Astrocyte of the hippocampus (primary cell): ENCODE data around the gene LHX4.

Experiments
- DNase-seq: peaks from one replicate; pipeline ENCODE4 v3.0.0; 2011; ENCODE audit warnings: low read depth, low spot score

Gene LHX4

GRCh38 chr1:180229483-180230415 is at the start of gene LHX4:
LHX4 (plus strand) TSS chr1:180230264; CDS start chr1:180230530, 266 bp downstream.
- peak; percentile 60 for DNase-seq

GRCh38 chr1:180181048-180181447 is 49.0 kb upstream of the LHX4 start:
- DNase-seq, result peak; percentile 29

DNA sequence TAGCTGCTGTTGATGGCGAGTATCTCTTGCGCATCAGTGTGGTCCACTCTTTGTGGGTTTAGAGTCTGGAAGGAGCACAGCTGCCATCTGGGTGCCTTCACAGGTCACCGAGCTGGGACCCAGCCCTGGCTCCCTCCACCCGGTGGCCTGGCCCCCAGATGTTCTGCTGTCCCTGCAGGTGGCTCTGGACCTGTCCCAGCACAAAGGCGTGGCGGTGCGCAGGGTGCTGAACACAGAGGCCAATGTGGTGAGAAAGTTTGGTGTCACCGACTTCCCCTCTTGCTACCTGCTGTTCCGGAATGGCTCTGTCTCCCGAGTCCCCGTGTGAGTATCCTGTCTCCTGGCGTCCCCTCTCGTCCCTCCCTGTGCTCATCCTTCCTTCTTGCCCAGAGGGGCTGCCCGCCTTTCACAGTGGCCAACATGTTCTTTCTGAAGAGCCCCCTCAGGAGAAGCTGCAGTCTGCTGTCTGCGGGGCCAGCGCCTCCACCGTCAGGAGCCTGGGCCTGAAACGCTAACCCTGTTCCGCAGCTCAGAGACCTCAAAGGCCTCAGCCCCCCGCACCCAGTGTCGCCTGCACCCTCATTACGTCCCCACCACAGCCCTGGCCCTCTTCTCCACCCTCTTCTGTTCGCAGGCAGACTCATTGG is 47.9 kb upstream of the LHX4 start:
- DNase-seq, result no peak

DNA sequence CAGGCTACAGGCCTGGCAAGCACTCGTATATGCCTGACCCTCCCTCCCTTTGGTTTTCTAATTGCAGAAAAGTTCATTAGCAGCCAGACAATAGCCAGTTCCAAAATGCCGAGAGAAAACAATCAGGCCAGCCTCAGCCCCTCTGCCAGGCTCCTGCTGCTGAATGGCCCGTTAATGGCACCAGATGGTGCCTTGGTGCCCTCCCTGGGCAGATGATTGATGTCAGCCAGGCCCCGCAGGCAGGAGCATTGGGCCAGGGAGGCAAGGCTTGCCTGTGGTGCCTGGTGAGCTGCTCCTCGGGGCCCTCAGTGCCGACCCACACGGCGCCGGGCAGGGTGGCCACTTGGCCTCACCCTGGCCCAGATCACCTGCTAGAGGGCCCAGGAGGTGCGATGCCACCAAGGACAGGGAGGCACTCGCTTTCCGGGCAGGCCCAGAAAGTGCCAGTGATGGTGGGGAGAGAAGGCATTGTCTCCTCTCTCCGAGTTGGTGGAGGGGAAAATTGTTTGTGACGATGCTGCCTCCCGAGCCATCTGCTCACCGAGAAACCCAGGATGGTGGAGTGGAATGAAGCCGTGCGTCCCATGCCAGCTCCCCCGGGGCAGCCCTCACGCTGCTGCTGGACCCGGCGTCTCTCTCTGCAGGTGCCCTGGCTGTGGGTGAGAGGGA is 47.3 kb upstream of the LHX4 start:
- no peak for DNase-seq

DNA sequence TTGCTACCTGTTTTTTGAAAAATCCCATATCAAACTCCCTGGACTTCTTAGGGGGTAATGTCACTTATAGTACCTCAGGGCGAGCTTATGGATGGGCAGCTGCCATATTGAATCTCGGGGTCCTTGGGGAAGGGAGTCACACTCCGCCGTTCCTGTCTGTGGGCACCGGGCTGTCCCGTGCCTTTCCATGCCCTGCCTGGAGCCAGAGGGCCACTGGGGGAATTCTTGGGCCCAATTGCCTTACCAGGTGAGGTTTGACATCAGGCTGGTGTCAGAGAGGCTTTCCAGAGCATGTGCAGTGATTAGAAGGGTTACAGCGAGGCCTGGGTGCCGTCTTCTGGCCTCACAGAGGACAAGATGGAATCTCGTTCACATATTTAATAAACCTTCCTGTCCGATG is 46.6 kb upstream of the LHX4 start:
- DNase-seq, result no peak

DNA sequence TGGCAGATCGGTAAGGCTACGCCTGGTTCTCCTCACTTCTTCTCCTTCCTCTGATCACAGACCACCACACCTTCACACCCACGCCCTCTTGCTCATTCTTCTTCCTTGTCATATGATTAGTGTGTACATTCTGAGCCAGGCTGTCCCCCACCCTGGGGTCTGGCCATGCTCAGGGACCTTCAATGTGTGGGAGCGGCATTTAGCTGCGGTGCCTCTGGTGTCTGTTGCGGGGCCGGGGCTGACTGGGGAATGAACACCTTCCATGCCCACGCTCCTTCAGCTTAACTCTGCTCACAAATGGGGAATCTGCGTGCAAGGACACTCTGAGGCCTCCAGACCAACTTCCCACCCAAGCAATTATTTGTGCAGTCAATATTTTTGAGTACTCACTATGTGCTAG is 46.0 kb upstream of the LHX4 start:
- DNase-seq, result no peak

DNA sequence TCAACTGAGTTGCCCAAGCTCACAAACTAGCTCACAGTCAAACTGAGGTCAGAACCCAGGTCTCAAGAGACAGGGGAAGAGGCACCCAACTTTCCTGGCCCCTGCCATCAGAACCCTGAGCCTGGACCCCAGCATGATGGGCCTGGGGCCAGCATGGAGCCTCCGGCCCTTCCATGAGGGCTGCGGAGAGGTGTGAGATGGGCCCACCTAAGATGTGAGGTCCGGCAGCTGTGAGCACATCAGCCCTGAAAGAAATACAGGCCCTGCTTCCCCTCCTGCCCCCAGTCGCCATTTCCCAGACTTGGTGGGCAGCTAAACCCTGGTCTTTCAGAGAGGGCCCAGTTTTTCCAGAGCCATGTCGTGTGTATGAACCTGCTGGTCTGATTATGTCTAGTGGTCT is 44.8 kb upstream of the LHX4 start:
- DNase-seq, result no peak

DNA sequence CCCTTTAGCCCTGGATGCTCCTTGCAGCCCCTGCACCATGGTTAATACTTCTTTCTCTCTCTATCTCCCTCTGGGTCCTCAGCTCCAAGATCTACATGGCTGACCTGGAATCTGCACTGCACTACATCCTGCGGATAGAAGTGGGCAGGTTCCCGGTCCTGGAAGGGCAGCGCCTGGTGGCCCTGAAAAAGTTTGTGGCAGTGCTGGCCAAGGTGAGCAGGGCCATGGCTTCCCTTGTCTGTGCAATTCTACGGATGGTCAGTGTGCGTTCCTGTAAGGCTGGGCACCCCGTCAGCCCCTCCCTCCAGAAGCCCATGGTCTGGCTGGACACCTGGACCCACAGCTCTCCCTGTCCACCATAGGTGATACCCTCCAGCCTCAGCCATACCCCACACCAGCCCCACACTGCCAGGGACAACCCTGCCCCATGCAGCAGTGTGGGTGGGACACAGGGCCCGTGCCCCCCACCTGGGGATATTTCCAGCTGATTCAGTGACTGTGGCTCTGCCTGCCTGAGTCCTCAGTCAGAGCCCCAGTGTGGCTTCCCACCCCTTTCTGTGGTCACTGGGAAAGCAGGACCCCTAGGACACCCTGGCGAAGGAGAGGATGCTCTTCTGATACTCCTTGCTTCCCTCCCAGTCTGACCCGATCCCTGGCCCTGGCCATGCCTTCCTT is 44.0 kb upstream of the LHX4 start:
- no peak for DNase-seq

DNA sequence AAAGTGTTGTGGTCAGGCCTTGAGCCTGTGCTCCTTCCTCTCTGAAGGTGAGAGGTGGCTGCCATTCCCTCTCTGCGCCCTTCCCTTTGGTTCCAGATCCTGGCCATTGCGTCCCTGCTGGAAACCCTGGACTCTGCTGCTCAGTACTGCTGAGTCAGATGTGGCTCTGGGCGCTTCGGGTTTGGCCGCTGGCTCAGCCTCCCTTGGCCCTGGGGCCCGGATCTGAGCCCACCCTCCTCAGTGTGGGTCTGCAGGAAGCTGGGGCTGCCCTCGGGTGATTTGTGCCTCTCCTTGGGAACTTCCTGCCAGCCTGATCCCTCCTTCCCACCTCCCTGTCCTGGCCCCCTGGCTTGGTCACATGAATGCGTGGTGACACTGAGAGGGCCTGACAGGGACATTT is 43.2 kb upstream of the LHX4 start:
- DNase-seq, result peak; percentile 56

DNA sequence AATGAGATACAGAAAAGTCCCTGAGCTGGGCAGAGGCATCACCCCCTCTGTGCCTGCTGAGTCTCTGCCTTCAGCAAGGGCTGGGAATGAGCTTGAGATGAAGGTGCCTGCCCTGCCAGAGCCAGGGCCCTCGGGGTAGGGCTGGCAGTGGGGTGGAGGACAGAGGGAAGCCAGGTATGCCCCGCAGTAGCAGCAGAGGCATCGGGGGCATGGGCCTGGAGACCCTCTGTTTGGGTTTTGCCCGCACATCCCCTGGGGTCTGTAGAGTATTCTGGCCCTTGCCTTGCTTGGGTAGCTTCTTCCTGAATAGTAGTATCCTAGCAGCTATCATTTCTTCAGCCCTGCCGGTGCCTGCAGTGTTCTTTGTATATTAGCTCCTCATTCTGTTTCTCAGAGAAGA is 42.4 kb upstream of the LHX4 start:
- no peak for DNase-seq

DNA sequence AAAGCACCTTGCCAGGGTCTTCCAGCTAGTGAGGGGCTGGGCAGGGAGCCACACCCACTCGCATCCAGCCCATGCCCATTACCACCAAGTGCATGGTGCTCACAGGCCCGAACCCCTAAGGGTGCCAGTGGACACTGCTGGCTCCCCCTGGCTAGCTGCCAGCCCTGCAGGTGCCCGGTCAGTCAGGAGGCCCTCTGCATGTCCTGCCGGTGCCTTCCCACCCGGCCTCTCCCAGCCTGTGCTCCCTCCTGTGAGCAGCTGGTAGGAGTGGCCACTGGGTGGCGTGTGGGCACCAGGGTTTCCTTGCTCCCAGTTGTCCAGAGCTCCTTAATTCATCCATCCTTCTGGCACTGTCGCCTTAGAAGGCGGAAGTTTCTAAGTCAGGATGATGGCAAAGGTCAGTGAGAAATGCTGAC is 42.0 kb upstream of the LHX4 start:
- DNase-seq, result peak; percentile 82

- DNase-seq, result no peak
Observed at GRCh38 chr1:180188684-180189175, 41.3 kb upstream of the LHX4 start.

- no peak for DNase-seq
Observed at GRCh38 chr1:180190091-180190490, 40.0 kb upstream of the LHX4 start.

GRCh38 chr1:180192172-180192571 is 37.9 kb upstream of the LHX4 start:
- DNase-seq, result no peak

GRCh38 chr1:180193141-180194047 is 36.7 kb upstream of the LHX4 start:
- DNase-seq, result no peak

- DNase-seq, result no peak
Observed at GRCh38 chr1:180194048-180194425, 36.0 kb upstream of the LHX4 start.

GRCh38 chr1:180194546-180195207 is 35.4 kb upstream of the LHX4 start:
- DNase-seq, result no peak

GRCh38 chr1:180195401-180195800 is 34.7 kb upstream of the LHX4 start:
- DNase-seq, result no peak

DNA sequence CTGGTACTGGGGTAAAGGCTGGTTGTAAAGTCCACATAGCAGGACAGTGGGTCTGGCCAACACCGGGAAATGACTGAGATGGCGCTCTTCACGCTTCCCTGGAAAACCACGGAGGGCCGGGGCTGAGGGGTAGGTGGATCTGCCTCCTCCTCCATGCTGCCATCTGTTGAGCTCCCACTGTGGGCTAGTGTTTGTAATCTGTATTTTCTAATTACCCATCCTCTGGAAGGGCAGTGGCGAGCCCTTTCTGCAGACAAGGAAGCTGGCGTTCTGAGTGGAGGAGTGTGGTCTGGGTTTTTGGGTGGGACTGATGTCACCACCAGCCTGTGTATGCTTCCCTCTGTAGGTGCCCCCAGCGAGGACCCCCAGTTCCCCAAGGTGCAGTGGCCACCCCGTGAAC is 34.1 kb upstream of the LHX4 start:
- DNase-seq, result no peak

DNA sequence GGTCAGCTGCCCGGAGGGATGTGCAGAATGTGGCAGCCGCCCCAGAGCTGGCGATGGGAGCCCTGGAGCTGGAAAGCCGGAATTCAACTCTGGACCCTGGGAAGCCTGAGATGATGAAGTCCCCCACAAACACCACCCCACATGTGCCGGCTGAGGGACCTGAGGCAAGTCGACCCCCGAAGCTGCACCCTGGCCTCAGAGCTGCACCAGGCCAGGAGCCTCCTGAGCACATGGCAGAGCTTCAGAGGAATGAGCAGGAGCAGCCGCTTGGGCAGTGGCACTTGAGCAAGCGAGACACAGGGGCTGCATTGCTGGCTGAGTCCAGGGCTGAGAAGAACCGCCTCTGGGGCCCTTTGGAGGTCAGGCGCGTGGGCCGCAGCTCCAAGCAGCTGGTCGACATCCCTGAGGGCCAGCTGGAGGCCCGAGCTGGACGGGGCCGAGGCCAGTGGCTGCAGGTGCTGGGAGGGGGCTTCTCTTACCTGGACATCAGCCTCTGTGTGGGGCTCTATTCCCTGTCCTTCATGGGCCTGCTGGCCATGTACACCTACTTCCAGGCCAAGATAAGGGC is 33.5 kb upstream of the LHX4 start:
- no peak for DNase-seq
